ENCODE data around the gene IER5. TPM values are rescaled to one million over a fixed set of nuclear protein-coding genes. Genes with fewer than 3 reads are reported as not detected.
A peak's percentile ranks its signal among the peaks of the same experiment; 100 is the strongest.

The IER5 gene
- total RNA-seq, 1 experiment from 2014 or later, result 18.2 TPM

DNA sequence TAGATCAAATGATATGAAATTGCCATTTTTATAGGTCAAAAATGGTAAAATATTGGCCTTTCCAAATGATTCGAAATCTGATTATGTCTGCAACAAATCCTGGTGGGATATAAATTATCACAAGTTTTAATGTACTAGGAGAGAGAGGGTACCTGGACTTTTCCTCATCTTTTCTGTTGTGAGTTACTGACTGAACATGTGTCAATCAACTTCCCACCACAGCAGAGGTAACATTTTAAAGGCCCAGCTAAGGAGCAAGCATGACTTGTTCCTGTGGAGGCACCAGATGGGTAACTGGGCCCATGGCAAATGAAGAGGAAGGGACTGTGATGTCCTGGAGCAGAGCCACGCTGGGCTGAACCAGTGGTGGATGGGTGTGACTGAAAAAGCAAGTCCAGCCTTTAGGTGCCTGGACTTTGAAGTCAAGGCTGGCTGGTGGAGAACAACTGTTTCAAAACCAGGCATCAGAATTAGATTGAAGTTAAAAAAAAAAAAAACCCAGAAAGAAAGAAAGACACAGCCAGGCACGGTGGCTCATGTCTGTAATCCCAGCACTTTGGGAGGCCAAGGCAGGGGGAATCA lies 48.1 kb upstream of the IER5 start:
- Mint-ChIP-seq H3K9me3 (peaks cover 4% of the 10 kb centered on the region; the same call in 1 of the 2 replicates), H3K27me3 (ENCODE audit: low read depth) (no peaks in the 10 kb centered on the region), H3K4me3 (no peak overlapping the region), H3K27ac (no peak overlapping the region), H3K36me3 (no peaks in the 10 kb centered on the region), H3K4me1 (0 out of 2 replicates have a peak, but pooled peaks cover 3% of the 10 kb centered on the region)
- DNase-seq (ENCODE audit: low spot score) (no peak), ATAC-seq (no peak)
- CTCF ChIA-PET, result interaction anchor here (0.6 to 8.5 kb wide), 3 partner anchors 29 to 102 kb away, joined by 3 to 51 read pairs (median 8); no protein-coding TSS in a partner anchor
- TF ChIP-seq, protein P1, sequence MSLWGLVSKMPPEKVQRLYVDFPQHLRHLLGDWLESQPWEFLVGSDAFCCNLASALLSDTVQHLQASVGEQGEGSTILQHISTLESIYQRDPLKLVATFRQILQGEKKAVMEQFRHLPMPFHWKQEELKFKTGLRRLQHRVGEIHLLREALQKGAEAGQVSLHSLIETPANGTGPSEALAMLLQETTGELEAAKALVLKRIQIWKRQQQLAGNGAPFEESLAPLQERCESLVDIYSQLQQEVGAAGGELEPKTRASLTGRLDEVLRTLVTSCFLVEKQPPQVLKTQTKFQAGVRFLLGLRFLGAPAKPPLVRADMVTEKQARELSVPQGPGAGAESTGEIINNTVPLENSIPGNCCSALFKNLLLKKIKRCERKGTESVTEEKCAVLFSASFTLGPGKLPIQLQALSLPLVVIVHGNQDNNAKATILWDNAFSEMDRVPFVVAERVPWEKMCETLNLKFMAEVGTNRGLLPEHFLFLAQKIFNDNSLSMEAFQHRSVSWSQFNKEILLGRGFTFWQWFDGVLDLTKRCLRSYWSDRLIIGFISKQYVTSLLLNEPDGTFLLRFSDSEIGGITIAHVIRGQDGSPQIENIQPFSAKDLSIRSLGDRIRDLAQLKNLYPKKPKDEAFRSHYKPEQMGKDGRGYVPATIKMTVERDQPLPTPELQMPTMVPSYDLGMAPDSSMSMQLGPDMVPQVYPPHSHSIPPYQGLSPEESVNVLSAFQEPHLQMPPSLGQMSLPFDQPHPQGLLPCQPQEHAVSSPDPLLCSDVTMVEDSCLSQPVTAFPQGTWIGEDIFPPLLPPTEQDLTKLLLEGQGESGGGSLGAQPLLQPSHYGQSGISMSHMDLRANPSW (CRISPR knock-in tag; conservative IDR thresholded peaks at IDR 0.05; ENCODE audit: low read depth), result no peak
- TF ChIP-seq, protein P2, sequence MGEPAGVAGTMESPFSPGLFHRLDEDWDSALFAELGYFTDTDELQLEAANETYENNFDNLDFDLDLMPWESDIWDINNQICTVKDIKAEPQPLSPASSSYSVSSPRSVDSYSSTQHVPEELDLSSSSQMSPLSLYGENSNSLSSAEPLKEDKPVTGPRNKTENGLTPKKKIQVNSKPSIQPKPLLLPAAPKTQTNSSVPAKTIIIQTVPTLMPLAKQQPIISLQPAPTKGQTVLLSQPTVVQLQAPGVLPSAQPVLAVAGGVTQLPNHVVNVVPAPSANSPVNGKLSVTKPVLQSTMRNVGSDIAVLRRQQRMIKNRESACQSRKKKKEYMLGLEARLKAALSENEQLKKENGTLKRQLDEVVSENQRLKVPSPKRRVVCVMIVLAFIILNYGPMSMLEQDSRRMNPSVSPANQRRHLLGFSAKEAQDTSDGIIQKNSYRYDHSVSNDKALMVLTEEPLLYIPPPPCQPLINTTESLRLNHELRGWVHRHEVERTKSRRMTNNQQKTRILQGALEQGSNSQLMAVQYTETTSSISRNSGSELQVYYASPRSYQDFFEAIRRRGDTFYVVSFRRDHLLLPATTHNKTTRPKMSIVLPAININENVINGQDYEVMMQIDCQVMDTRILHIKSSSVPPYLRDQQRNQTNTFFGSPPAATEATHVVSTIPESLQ (CRISPR knock-in tag; IDR thresholded peaks at IDR 0.05), result no peak
- TF ChIP-seq SMAD4 (CRISPR knock-in tag; IDR thresholded peaks at IDR 0.05), result no peak
- POLR2A ChIA-PET, result no interaction called here

DNA sequence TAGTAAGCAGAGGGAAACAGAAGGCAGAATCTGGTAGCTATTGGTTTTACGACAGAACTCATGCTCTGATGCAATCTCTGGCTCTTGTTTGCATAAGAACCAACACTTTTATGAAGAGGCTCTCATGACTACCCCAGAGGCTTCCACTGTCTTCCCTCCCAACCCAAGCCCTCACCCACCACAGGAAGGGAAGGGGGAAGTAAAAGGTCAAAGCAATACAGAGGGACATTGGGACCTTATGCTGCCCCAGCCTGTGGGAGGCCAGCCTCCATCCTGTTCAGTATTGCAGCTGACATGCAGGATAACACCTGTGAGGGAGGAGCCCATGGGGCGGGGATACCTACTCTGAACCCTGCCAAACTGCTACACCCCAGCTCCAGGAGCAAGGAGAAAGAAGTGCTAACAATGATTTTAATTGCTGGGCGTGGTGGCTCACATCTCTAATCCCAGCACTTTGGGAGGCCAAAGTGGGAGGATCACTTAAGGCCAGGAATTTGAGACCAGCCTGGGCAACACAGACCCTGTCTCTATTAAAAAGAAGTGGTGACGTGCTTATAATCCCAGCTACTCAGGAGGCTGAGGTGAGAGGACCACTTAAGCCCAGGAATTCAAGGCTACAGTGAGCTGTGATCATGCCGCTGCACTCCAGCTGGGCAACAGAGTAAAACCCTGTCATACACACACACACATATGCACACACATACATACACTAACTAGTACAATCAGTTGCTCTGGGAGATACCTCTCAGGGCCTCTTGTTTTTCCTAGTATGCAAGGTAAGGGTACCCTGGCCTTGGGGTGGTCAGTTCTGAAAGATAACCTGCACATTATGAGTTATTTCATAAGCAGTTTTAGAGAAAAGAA lies 45.2 kb upstream of the IER5 start:
- ChIA-PET POLR2A (interaction anchor here (0.6 kb wide), 1 partner anchor 20 kb away, joined by 4 read pairs; no protein-coding TSS in a partner anchor), CTCF (interaction anchor here (0.6 to 2.7 kb wide), 3 partner anchors 92 to 223 kb away, joined by 3 to 8 read pairs (median 4); no protein-coding TSS in a partner anchor)
- H3K4me1 Mint-ChIP-seq, result 0 out of 2 replicates have a peak, but pooled peaks cover 3% of the 10 kb centered on the region
- H3K9me3 Mint-ChIP-seq, result peaks cover 10% of the 10 kb centered on the region
- ATAC-seq (no peak), DNase-seq (ENCODE audit: low spot score) (no peak)
- TF ChIP-seq GABPB1 (CRISPR knock-in tag; IDR thresholded peaks at IDR 0.05), result peak; percentile 95
- no peak for TF ChIP-seq GRHL2 (CRISPR knock-in tag; IDR thresholded peaks at IDR 0.05; ENCODE audit: insufficient replicate concordance, severe bottlenecking)
- TF ChIP-seq ZNF317 (CRISPR knock-in tag; IDR thresholded peaks at IDR 0.05; ENCODE audit: borderline replicate concordance, low read depth), result 0 out of 2 replicates have a peak, but pooled peaks have one; percentile 70
- no peak for TF ChIP-seq TCF7 (CRISPR knock-in tag; IDR thresholded peaks at IDR 0.05; ENCODE audit: low read depth)
- no peak for TF ChIP-seq ZNF671 (CRISPR knock-in tag; IDR thresholded peaks at IDR 0.05)
- H3K27me3 Mint-ChIP-seq (ENCODE audit: low read depth), result no peaks in the 10 kb centered on the region; the same call in 1 of the 2 replicates
- H3K36me3 Mint-ChIP-seq, result peaks cover 6% of the 10 kb centered on the region; the same call in 1 of the 2 replicates
- no peak overlapping the region for H3K4me3 Mint-ChIP-seq
- no peak overlapping the region for H3K27ac Mint-ChIP-seq

DNA sequence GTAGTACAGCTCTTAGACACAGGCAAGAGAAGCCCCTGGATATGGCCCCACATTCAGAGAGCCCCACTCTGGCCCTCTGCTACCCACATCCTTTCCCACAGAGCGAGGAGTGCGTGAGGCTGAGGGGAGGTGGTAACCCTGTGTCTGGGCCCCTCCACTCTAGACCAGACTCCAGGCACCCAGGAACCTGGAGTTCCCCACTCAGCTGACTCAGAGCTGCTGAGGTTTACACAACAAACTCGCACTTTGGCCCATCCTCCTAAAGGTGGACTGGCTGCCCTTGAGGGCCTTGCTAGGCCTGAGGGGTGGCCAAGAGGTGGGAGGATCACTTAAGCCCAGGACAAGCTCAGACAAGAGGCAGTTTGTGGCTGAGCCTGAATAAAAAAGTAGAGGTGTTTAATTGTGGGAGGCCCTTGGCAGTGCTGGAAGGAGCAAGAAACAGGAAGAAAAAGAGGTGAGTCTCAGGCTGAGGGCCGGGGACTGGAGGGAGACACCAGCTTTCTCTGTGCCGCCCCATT lies 44.0 kb upstream of the IER5 start:
- no peak overlapping the region for H3K4me3 Mint-ChIP-seq
- H3K9me3 Mint-ChIP-seq, result peaks cover 10% of the 10 kb centered on the region
- no peak overlapping the region for H3K27ac Mint-ChIP-seq
- DNase-seq (ENCODE audit: low spot score), result no peak
- no peak for ATAC-seq
- H3K36me3 Mint-ChIP-seq, result peaks cover 6% of the 10 kb centered on the region; the same call in 1 of the 2 replicates
- CTCF ChIA-PET, result no interaction called here
- TF ChIP-seq NR3C1 (CRISPR knock-in tag; conservative IDR thresholded peaks at IDR 0.05; ENCODE audit: low read depth) (no peak), GABPB1 (CRISPR knock-in tag; IDR thresholded peaks at IDR 0.05) (peak; percentile 53; the same call in 1 of the 2 replicates)
- TF ChIP-seq, protein P3, sequence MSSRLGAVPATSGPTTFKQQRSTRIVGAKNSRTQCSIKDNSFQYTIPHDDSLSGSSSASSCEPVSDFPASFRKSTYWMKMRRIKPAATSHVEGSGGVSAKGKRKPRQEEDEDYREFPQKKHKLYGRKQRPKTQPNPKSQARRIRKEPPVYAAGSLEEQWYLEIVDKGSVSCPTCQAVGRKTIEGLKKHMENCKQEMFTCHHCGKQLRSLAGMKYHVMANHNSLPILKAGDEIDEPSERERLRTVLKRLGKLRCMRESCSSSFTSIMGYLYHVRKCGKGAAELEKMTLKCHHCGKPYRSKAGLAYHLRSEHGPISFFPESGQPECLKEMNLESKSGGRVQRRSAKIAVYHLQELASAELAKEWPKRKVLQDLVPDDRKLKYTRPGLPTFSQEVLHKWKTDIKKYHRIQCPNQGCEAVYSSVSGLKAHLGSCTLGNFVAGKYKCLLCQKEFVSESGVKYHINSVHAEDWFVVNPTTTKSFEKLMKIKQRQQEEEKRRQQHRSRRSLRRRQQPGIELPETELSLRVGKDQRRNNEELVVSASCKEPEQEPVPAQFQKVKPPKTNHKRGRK (CRISPR knock-in tag; IDR thresholded peaks at IDR 0.05; ENCODE audit: borderline replicate concordance), result no peak
- H3K27me3 Mint-ChIP-seq (ENCODE audit: low read depth), result no peaks in the 10 kb centered on the region; the same call in 1 of the 2 replicates
- POLR2A ChIA-PET, result no interaction called here
- H3K4me1 Mint-ChIP-seq, result peaks cover 4% of the 10 kb centered on the region; the same call in 1 of the 2 replicates
